ENCODE results near the gene TMLHE. TPM values are rescaled to one million over a fixed set of nuclear protein-coding genes. Genes with fewer than 3 reads are reported as not detected.

Gene TMLHE
- total and polyA plus RNA-seq, 9 donors: 12.2 to 25.7 (median 19.8) TPM

DNA sequence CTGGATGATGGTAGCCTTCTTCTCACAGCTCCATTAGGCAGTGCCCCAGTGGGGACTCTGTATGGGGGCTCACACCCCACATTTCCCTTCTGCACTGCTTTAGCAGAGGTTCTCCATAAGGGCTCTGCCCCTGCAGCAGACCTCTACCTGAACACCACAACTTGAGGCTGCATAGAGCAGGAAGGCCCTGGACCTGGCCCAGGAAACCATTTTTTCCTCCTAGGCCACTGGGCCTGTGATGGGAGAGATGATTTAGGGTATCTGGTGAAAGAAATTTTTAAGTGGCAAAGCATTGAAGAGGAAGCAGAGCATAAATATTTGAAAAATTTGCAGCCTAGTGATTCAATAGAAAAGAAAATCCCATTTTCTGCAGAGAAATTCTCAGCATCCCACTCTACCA, 171.7 kb downstream of the TMLHE start:
- H3K27ac ChIP-seq: no peak overlapping the region
- DNase-seq: no peak
- H3K27me3 ChIP-seq: no peaks in the 10 kb centered on the region
- H3K36me3 ChIP-seq: no peaks in the 10 kb centered on the region
- H3K4me3 ChIP-seq: no peak overlapping the region
- TF ChIP-seq, protein P1, sequence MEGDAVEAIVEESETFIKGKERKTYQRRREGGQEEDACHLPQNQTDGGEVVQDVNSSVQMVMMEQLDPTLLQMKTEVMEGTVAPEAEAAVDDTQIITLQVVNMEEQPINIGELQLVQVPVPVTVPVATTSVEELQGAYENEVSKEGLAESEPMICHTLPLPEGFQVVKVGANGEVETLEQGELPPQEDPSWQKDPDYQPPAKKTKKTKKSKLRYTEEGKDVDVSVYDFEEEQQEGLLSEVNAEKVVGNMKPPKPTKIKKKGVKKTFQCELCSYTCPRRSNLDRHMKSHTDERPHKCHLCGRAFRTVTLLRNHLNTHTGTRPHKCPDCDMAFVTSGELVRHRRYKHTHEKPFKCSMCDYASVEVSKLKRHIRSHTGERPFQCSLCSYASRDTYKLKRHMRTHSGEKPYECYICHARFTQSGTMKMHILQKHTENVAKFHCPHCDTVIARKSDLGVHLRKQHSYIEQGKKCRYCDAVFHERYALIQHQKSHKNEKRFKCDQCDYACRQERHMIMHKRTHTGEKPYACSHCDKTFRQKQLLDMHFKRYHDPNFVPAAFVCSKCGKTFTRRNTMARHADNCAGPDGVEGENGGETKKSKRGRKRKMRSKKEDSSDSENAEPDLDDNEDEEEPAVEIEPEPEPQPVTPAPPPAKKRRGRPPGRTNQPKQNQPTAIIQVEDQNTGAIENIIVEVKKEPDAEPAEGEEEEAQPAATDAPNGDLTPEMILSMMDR (IDR thresholded peaks at IDR 0.05): no peak
- H3K4me1 ChIP-seq (ENCODE audit: insufficient read depth): no peaks in the 10 kb centered on the region
- intact Hi-C loops (cut with DNase I): no loop called here
- no peaks in the 10 kb centered on the region for H3K9me3 ChIP-seq

Small RNAs within 50 kb of the gene (microRNA-seq; reads per million reads assigned to microRNA genes)
- 0 reads per million in 3 donors for gene MIR1184-3

Small RNAs within 50 kb of the gene (small RNA-seq; reads per million reads assigned to genes)
- gene MIR1184-3: not detected

Other genes with a start within 250 kb of the TMLHE start
- gene F8A2, start 230.9 kb downstream of the TMLHE start, total RNA-seq: 1 to 10 TPM in 2 of 7 donors, not detected in 5; 2.5 to 5.3 TPM
- not detected for gene F8A2, start 230.9 kb downstream of the TMLHE start, polyA plus RNA-seq
- 10 to 100 TPM in 1 of 7 donors, 1 to 10 TPM in 5, not detected in 1; 1.5 to 17.3 (median 4.2) TPM for gene F8A3, start 154.3 kb downstream of the TMLHE start, total RNA-seq
- 10 to 100 TPM in 1 of 2 donors, 1 to 10 TPM in 1; 1.1 to 10.3 TPM for gene F8A3, start 154.3 kb downstream of the TMLHE start, polyA plus RNA-seq
- 1 to 10 TPM in 4 of 7 donors, under 1 TPM in 3; 0.73 to 5.3 (median 1.3) TPM for gene SPRY3, start 366 bp downstream of the TMLHE start, total RNA-seq
- gene SPRY3, start 366 bp downstream of the TMLHE start, polyA plus RNA-seq: 1 to 10 TPM in 1 of 2 donors, under 1 TPM in 1; 0.57 to 2.1 TPM